Measurements from ENCODE around the gene VAV3. TPM values are rescaled to one million over a fixed set of nuclear protein-coding genes. Genes with fewer than 3 reads are reported as not detected.

VAV3 gene
- polyA plus RNA-seq, 1 donor, result 18.3 TPM

DNA sequence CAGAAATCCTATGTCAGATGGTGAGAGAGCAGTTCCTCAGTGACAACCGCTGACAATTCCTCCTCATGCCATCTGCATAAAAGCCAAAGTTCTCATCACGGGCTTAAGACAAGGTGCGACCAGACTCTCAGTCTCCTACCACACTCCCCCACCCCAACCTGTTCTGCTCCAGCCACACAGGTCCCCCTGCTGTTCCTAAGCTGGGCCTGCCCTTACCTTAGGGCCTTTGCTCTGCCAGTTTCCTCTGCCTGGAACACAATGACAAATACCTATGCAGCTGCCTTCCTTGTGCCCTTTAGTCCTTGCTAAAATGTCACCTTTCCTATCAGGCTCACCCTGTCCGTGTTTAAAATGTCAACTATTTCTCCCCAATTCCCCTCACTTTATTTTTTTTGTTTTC is 441.9 kb downstream of the VAV3 start:
- 53% methylated on average over 3 of the region's 4 CpGs for WGBS (ENCODE audit: insufficient coverage, low lambda C conversion rate)
- no peak for DNase-seq

More for the DNA sequence above, 441.9 kb downstream of the VAV3 start:
- H3K9me3 ChIP-seq (ENCODE audit: control insufficient read depth, low read depth, low read length), result no peaks in the 10 kb centered on the region
- no peaks in the 10 kb centered on the region for H3K4me1 ChIP-seq (ENCODE audit: control insufficient read depth, insufficient read depth, low read length)
- H3K4me3 ChIP-seq (ENCODE audit: low read length), result no peak overlapping the region
- H3K27me3 ChIP-seq (ENCODE audit: control insufficient read depth, insufficient read depth, low read length), result no peaks in the 10 kb centered on the region
- no peak overlapping the region for H3K27ac ChIP-seq (ENCODE audit: low read length)
- H3K36me3 ChIP-seq (ENCODE audit: control insufficient read depth, insufficient read depth, low read length), result no peaks in the 10 kb centered on the region

Other genes with a start within 250 kb of the VAV3 start
- gene SLC25A24, start 235.2 kb upstream of the VAV3 start, polyA plus RNA-seq, result 34.5 TPM